GM12878 (cell line): ENCODE data around the gene IGF2BP1. TPM values are rescaled to one million over a fixed set of nuclear protein-coding genes. Genes with fewer than 3 reads are reported as not detected.

Source experiments
- ATAC-seq: fragments of 200-7000 bp; cut with Tn5 transposase; 3 replicates; pipeline ENCODE4 v1.9.1; 2020; ENCODE audit warnings: mild to moderate bottlenecking, moderate library complexity
- BruUV-seq: library from RNA; stranded (reverse); fragments of 400-500 nt; replicated peaks from 2 replicates; lab custom pipeline; 2021; lab: Mats Ljungman, UMichigan
- CTCF ChIA-PET: fragments of 300-600 bp; sonication (Branson Sonifier 250); formaldehyde crosslinking; extraction: SDS; loops from one replicate; lab custom pipeline; 2021; ENCODE audit warnings: inconsistent platforms; lab: Yijun Ruan, JAX
- POLR2A ChIA-PET: fragments of 350-600 bp; formaldehyde crosslinking; extraction: SDS; loops from one replicate; lab custom pipeline; 2021; ENCODE audit warnings: inconsistent platforms; lab: Charles Lee
- RAD21 ChIA-PET: fragments of 300-600 bp; sonication (Branson Sonifier 250); formaldehyde crosslinking; loops from one replicate; lab custom pipeline; 2023; ENCODE audit warnings: antibody characterized with exemption; ENCODE audit not compliant: unreplicated experiment; lab: Charles Lee
- SMC1A ChIA-PET: fragments of 300-600 bp; sonication (Branson Sonifier 250); formaldehyde crosslinking; loops from one replicate; lab custom pipeline; 2023; ENCODE audit not compliant: unreplicated experiment, uncharacterized antibody; lab: Charles Lee
- DNase-seq: peaks from one replicate; pipeline ENCODE4 v3.0.0-alpha.2; 2011; ENCODE audit warnings: low read depth, low spot score
- FAIRE-seq: peaks from 3 replicates; lab custom pipeline; 2011; peaks lifted over from hg19 to GRCh38; lab: Jason Lieb, UNC
- H2AFZ ChIP-seq: 2 replicates; pipeline ENCODE4 v1.6.0; 2011; ENCODE audit warnings: low read depth, low read length, control low read depth; ENCODE audit not compliant: control insufficient read depth
- H3K27ac ChIP-seq: 2 replicates; pipeline ENCODE4 v1.5.1; 2011; ENCODE audit warnings: control low read depth; ENCODE audit not compliant: control insufficient read depth, insufficient read depth
- H3K27me3 ChIP-seq, 2 experiments: replicated peaks in 1 of 2; 2 replicates each; pipeline versions ENCODE4 v1.6.0 to v1.6.1; 2011; ENCODE audit warnings: low read length in 1 of 2; ENCODE audit not compliant: control insufficient read depth in 2 of 2, insufficient read depth in 2 of 2
- H3K36me3 ChIP-seq, 2 experiments: 2 replicates each; pipeline ENCODE4 v1.5.1; 2011; ENCODE audit warnings: low read length in 1 of 2; ENCODE audit not compliant: control insufficient read depth in 2 of 2, insufficient read depth in 2 of 2
- H3K4me1 ChIP-seq: 2 replicates; pipeline ENCODE4 v1.6.1; 2011; ENCODE audit warnings: mild to moderate bottlenecking, low read length, moderate library complexity, mixed read lengths; ENCODE audit not compliant: control insufficient read depth, insufficient read depth
- H3K4me2 ChIP-seq: 2 replicates; pipeline ENCODE4 v1.6.0; 2011; ENCODE audit warnings: control low read depth; ENCODE audit not compliant: control insufficient read depth, insufficient read depth
- H3K4me3 ChIP-seq: fragments of 200-600 bp; sonication (generic); 2 replicates; pipeline ENCODE4 v1.5.1; 2016
- H3K79me2 ChIP-seq: 2 replicates; pipeline ENCODE4 v1.6.0; 2011; ENCODE audit warnings: low read length; ENCODE audit not compliant: control insufficient read depth, insufficient read depth
- H3K9ac ChIP-seq: 2 replicates; pipeline ENCODE4 v1.8.0; 2011; ENCODE audit warnings: low read length, control low read depth, mixed read lengths; ENCODE audit not compliant: control insufficient read depth, insufficient read depth
- H3K9me3 ChIP-seq: replicated peaks from 3 replicates; pipeline ENCODE4 v1.5.1; 2011; ENCODE audit warnings: mild to moderate bottlenecking, low read length; ENCODE audit not compliant: control insufficient read depth, insufficient read depth
- H4K20me1 ChIP-seq: 2 replicates; pipeline ENCODE4 v1.6.0; 2011; ENCODE audit not compliant: control insufficient read depth, insufficient read depth
- BRCA1 ChIP-seq: IDR thresholded peaks from 2 replicates; pipeline ENCODE4 v1.6.1; 2011; ENCODE audit warnings: low read depth, low read length, improper control_type of control experiment
- MLLT1 ChIP-seq: fragments of 450-650 bp; IDR thresholded peaks from 2 replicates; pipeline ENCODE4 v1.6.1; 2016; ENCODE audit warnings: mild to moderate bottlenecking
- NR2C1 ChIP-seq: fragments of 450-650 bp; IDR thresholded peaks from 2 replicates; pipeline ENCODE4 v1.6.1; 2017; ENCODE audit warnings: antibody characterized with exemption, mild to moderate bottlenecking, moderate library complexity
- POLR2AphosphoS5 ChIP-seq: IDR thresholded peaks from 2 replicates; pipeline ENCODE4 v1.6.1; 2011; ENCODE audit warnings: mild to moderate bottlenecking, low read length, inconsistent platforms
- RBBP5 ChIP-seq: fragments of 200-600 bp; sonication (generic); conservative IDR thresholded peaks from 2 replicates; pipeline ENCODE4 v1.6.1; 2016
- RELA ChIP-seq: fragments of 450-650 bp; IDR thresholded peaks from 2 replicates; pipeline ENCODE4 v1.8.0; 2014; ENCODE audit warnings: borderline replicate concordance; ENCODE audit not compliant: partially characterized antibody
- SMC3 ChIP-seq: IDR thresholded peaks from 2 replicates; pipeline ENCODE4 v1.6.1; 2011; ENCODE audit warnings: low read length, improper control_type of control experiment, borderline replicate concordance
- SREBF1 ChIP-seq: IDR thresholded peaks from 2 replicates; pipeline ENCODE4 v1.6.1; 2012; ENCODE audit warnings: mild to moderate bottlenecking, low read length
- STAT1 ChIP-seq: fragments of 450-650 bp; conservative IDR thresholded peaks from 2 replicates; pipeline ENCODE4 v1.6.1; 2014; ENCODE audit warnings: antibody characterized with exemption, mild to moderate bottlenecking
- STAT3 ChIP-seq: IDR thresholded peaks from 2 replicates; pipeline ENCODE4 v1.6.1; 2011; ENCODE audit warnings: low read depth, low read length, improper control_type of control experiment
- SUZ12 ChIP-seq: fragments of 200-600 bp; sonication (generic); IDR thresholded peaks from one replicate; pipeline ENCODE4 v1.6.1; 2018; ENCODE audit warnings: antibody characterized with exemption, mild to moderate bottlenecking; ENCODE audit not compliant: unreplicated experiment
- TAF1 ChIP-seq: IDR thresholded peaks from 2 replicates; pipeline ENCODE4 v1.6.1; 2011; ENCODE audit warnings: mild to moderate bottlenecking, low read depth, low read length, borderline replicate concordance
- ZZZ3 ChIP-seq: IDR thresholded peaks from 2 replicates; pipeline ENCODE4 v1.6.1; 2011; ENCODE audit warnings: low read depth; ENCODE audit not compliant: control insufficient read depth, insufficient read length
- WGBS: methylation state at CpG from one replicate; pipeline ENCODE4 v1.1.6; 2016; ENCODE audit warnings: low lambda C conversion rate; ENCODE audit not compliant: insufficient replicate concordance, insufficient coverage; ENCODE audit errors: missing lambda C conversion rate; 5-methylcytosine and 5-hydroxymethylcytosine counted together
- in situ Hi-C: fragments of 300-500 bp; cut with MboI; formaldehyde crosslinking; loops from 9 replicates; pipeline ENCODE4 v1.14.3; 2018; ENCODE audit warnings: mixed read lengths
- intact Hi-C: fragments of 100-400 bp; cut with micrococcal nuclease; formaldehyde crosslinking; loops from one replicate; pipeline ENCODE4 v1.14.2; 2022; ENCODE audit not compliant: unreplicated experiment
- polyA plus RNA-seq, 11 experiments: library from polyadenylated mRNA; depleted of rRNA in 4 of 11; unstranded in 6 of 11; stranded (reverse) in 5 of 11; fragments of >200 nt; fragmentation: Nextera tagmentation in 4 of 11; fragmentation: Illumina TruSeq in 1 of 11; extraction: Ambion mirVana in 4 of 11; extraction: Trizol in 1 of 11; gene quantifications; 1 replicate in 1 of 11; 2 replicates in 10 of 11; pipeline versions ENCODE4 v1.2.1 to v1.2.3, GENCODE V29; 2011 to 2016; ENCODE audit warnings: inconsistent platforms in 2 of 11, missing spikeins in 2 of 11, low read depth in 1 of 11
- total RNA-seq, 4 experiments: library from RNA; depleted of rRNA in 3 of 4; stranded (reverse); fragments of >200 nt in 3 of 4; fragmentation: Illumina TruSeq in 1 of 4; extraction: Trizol in 1 of 4; gene quantifications; 2 replicates each; pipeline versions ENCODE4 v1.2.1 to v1.2.3, GENCODE V29; 2013 to 2021

IGF2BP1 gene
- total and polyA plus RNA-seq, 10 of the 15 experiments (the other 5 are each of a cell fraction or from before 2014, with no cell fraction given) = 0.04 to 2.4 (median 0.13) TPM; not detected in 1

GRCh38 chr17:49071106-49071505 is 73.9 kb downstream of the IGF2BP1 start:
- H3K4me1 ChIP-seq = no peaks in the 10 kb centered on the region
- H4K20me1 ChIP-seq = no peaks in the 10 kb centered on the region
- no peak overlapping the region for H2AFZ ChIP-seq
- in situ Hi-C loops = no loop called here
- intact Hi-C loops = no loop called here
- ChIA-PET POLR2A (no interaction called here), SMC1A (no interaction called here), CTCF (interaction anchor here (0.6 kb wide), 1 partner anchor 1197 kb away, joined by 3 read pairs; no protein-coding TSS in a partner anchor), RAD21 (no interaction called here)
- no peaks in the 10 kb centered on the region for H3K9me3 ChIP-seq
- DNase-seq = no peak
- H3K79me2 ChIP-seq = no peaks in the 10 kb centered on the region
- BruUV-seq = no TSS peak
- no peaks in the 10 kb centered on the region; a peak in 1 of 4 replicates for H3K27me3 ChIP-seq
- no peak for ATAC-seq
- no peak overlapping the region for H3K4me3 ChIP-seq
- TF ChIP-seq POLR2AphosphoS5 = no peak
- TF ChIP-seq STAT1 = no peak
- TF ChIP-seq ZZZ3 = no peak
- no peak for TF ChIP-seq SUZ12
- no peak for TF ChIP-seq RBBP5
- TF ChIP-seq NR2C1 = no peak
- TF ChIP-seq SREBF1 = no peak
- TF ChIP-seq MLLT1 = no peak
- TF ChIP-seq STAT3 = no peak
- no peak for TF ChIP-seq BRCA1
- TF ChIP-seq RELA = no peak
- TF ChIP-seq SMC3 = no peak
- TF ChIP-seq TAF1 = no peak
- no peak overlapping the region for H3K4me2 ChIP-seq
- no peak overlapping the region for H3K9ac ChIP-seq
- H3K36me3 ChIP-seq = no peaks in the 10 kb centered on the region
- H3K27ac ChIP-seq = no peak overlapping the region
- WGBS = 0% methylated on average over 1 of the region's 1 CpG
- no peak for FAIRE-seq
